H1 (cell line): ENCODE results near the gene SPDEF. TPM values are rescaled to one million over a fixed set of nuclear protein-coding genes. Genes with fewer than 3 reads are reported as not detected.

Experiments used
- CTCF ChIA-PET: fragments of 300-600 bp; sonication (Branson Sonifier 250); formaldehyde crosslinking; loops from one replicate; lab custom pipeline; 2021; ENCODE audit not compliant: partially characterized antibody; lab: Charles Lee
- POLR2A ChIA-PET: fragments of 300-600 bp; sonication (Branson Sonifier 250); formaldehyde crosslinking; loops from one replicate; lab custom pipeline; 2021; ENCODE audit warnings: inconsistent platforms; ENCODE audit not compliant: partially characterized antibody; lab: Charles Lee
- DNase-seq, 2 experiments: peaks; one replicate each; pipeline versions ENCODE4 v3.0.0 to v3.0.0-alpha.2; 2010 to 2022; ENCODE audit warnings: low spot score in 2 of 2, low read depth in 1 of 2, mixed read lengths in 1 of 2
- FAIRE-seq: peaks from 2 replicates; lab custom pipeline; 2011; peaks lifted over from hg19 to GRCh38; lab: Jason Lieb, UNC
- H2AFZ ChIP-seq: 2 replicates; pipeline ENCODE4 v1.8.1; 2012; ENCODE audit warnings: low read length, inconsistent platforms
- H2AK5ac ChIP-seq: 2 replicates; pipeline ENCODE4 v1.6.1; 2013; ENCODE audit warnings: low read depth, low read length
- H2BK120ac ChIP-seq: replicated peaks from 2 replicates; pipeline ENCODE3; 2013; ENCODE audit warnings: low read depth, low read length, inconsistent platforms
- H2BK12ac ChIP-seq: 2 replicates; pipeline ENCODE4 v1.6.1; 2013; ENCODE audit warnings: low read depth, low read length
- H2BK15ac ChIP-seq: 2 replicates; pipeline ENCODE4 v1.6.1; 2013; ENCODE audit warnings: low read length
- H2BK20ac ChIP-seq: 2 replicates; pipeline ENCODE4 v1.6.1; 2013; ENCODE audit warnings: low read length
- H2BK5ac ChIP-seq: 2 replicates; pipeline ENCODE4 v1.6.1; 2013; ENCODE audit warnings: low read depth, low read length
- H3K14ac ChIP-seq: 2 replicates; pipeline ENCODE4 v1.6.1; 2013; ENCODE audit warnings: inconsistent platforms; ENCODE audit not compliant: insufficient read length
- H3K18ac ChIP-seq: 2 replicates; pipeline ENCODE4 v1.6.1; 2013; ENCODE audit warnings: low read length; ENCODE audit errors: extremely low read depth
- H3K23ac ChIP-seq: 2 replicates; pipeline ENCODE4 v1.6.1; 2013; ENCODE audit warnings: inconsistent platforms; ENCODE audit not compliant: insufficient read length
- H3K23me2 ChIP-seq: 2 replicates; pipeline ENCODE4 v1.6.1; 2013; ENCODE audit warnings: low read depth, low read length
- H3K27ac ChIP-seq: 2 replicates; pipeline ENCODE4 v1.6.1; 2011; ENCODE audit warnings: low read depth, low read length, inconsistent platforms
- H3K27me3 ChIP-seq, 4 experiments: replicated peaks in 1 of 4; 1 replicate in 1 of 4; 2 replicates in 3 of 4; pipeline versions ENCODE4 v1.6.1 to v1.8.1; 2011 to 2013; ENCODE audit warnings: low read length in 3 of 4, mild to moderate bottlenecking in 3 of 4, inconsistent platforms in 2 of 4, mixed read lengths in 2 of 4, moderate library complexity in 1 of 4; ENCODE audit not compliant: control insufficient read depth in 3 of 4, insufficient read depth in 3 of 4; ENCODE audit errors: extremely low read depth in 1 of 4
- H3K36me3 ChIP-seq, 4 experiments: 2 replicates each; pipeline versions ENCODE4 v1.6.1 to v1.8.1; 2011 to 2013; ENCODE audit warnings: mild to moderate bottlenecking in 4 of 4, low read length in 3 of 4, moderate library complexity in 2 of 4, control low read depth in 1 of 4, inconsistent platforms in 1 of 4; ENCODE audit not compliant: insufficient read depth in 4 of 4, control insufficient read depth in 2 of 4
- H3K4ac ChIP-seq: replicated peaks from 2 replicates; pipeline ENCODE3; 2013; ENCODE audit warnings: low read length, low read depth, mixed read lengths, inconsistent platforms; ENCODE audit not compliant: insufficient read length
- H3K4me1 ChIP-seq, 4 experiments: replicated peaks in 1 of 4; 1 replicate in 1 of 4; 2 replicates in 3 of 4; pipeline versions ENCODE4 v1.6.1 to v1.8.1; 2011 to 2013; ENCODE audit warnings: low read length in 3 of 4, inconsistent platforms in 2 of 4, mixed read lengths in 1 of 4; ENCODE audit not compliant: insufficient read depth in 4 of 4, control insufficient read depth in 3 of 4
- H3K4me2 ChIP-seq, 2 experiments: 2 replicates each; pipeline versions ENCODE4 v1.6.1 to v1.8.1; 2011 to 2013; ENCODE audit warnings: low read depth in 2 of 2, low read length in 2 of 2, control low read depth in 1 of 2, inconsistent platforms in 1 of 2, mild to moderate bottlenecking in 1 of 2; ENCODE audit not compliant: insufficient read depth in 1 of 2
- H3K4me3 ChIP-seq, 4 experiments: fragments of 200-600, 300-600 bp in 1 of 4; sonication (generic), shearing (Covaris generic), sonication (Bioruptor Twin) in 1 of 4; 2 replicates each; pipeline versions ENCODE4 v1.5.1 to v1.8.1; 2011 to 2016; ENCODE audit warnings: low read length in 4 of 4, low read depth in 3 of 4, control low read depth in 2 of 4, inconsistent platforms in 2 of 4, mild to moderate bottlenecking in 2 of 4, mixed read lengths in 1 of 4, moderate library complexity in 1 of 4; ENCODE audit not compliant: insufficient read depth in 2 of 4; ENCODE audit errors: extremely low read depth in 1 of 4
- H3K56ac ChIP-seq: replicated peaks from 2 replicates; pipeline ENCODE3; 2013; ENCODE audit warnings: low read depth, mild to moderate bottlenecking, mixed read lengths, low read length, inconsistent platforms; ENCODE audit not compliant: insufficient read length
- H3K79me1 ChIP-seq: 2 replicates; pipeline ENCODE4 v1.6.1; 2013; ENCODE audit warnings: low read depth, low read length, control low read depth
- H3K79me2 ChIP-seq, 2 experiments: 2 replicates each; pipeline versions ENCODE4 v1.6.1 to v1.8.1; 2012 to 2013; ENCODE audit warnings: low read length in 2 of 2, mild to moderate bottlenecking in 2 of 2, inconsistent platforms in 1 of 2; ENCODE audit not compliant: insufficient read depth in 2 of 2, control insufficient read depth in 1 of 2
- H3K9ac ChIP-seq, 4 experiments: replicated peaks in 1 of 4; 1 replicate in 1 of 4; 2 replicates in 3 of 4; pipeline versions ENCODE4 v1.6.1 to v1.8.1; 2011 to 2013; ENCODE audit warnings: low read depth in 3 of 4, low read length in 3 of 4, control low read depth in 2 of 4, mild to moderate bottlenecking in 2 of 4, moderate library complexity in 2 of 4, inconsistent platforms in 1 of 4; ENCODE audit errors: extremely low read depth in 1 of 4
- H3K9me3 ChIP-seq, 2 experiments: 2 replicates each; pipeline versions ENCODE4 v1.6.1 to v1.8.1; 2012 to 2013; ENCODE audit warnings: mild to moderate bottlenecking in 2 of 2, moderate library complexity in 2 of 2, control low read depth in 1 of 2, inconsistent platforms in 1 of 2, low read depth in 1 of 2, low read length in 1 of 2, mixed read lengths in 1 of 2; ENCODE audit not compliant: insufficient read depth in 2 of 2
- H4K20me1 ChIP-seq, 2 experiments: replicated peaks in 1 of 2; 2 replicates each; pipeline versions ENCODE3 to v1.8.1; 2011 to 2013; ENCODE audit warnings: inconsistent platforms in 2 of 2, low read length in 2 of 2, mild to moderate bottlenecking in 1 of 2; ENCODE audit not compliant: insufficient read depth in 2 of 2, control insufficient read depth in 1 of 2
- H4K5ac ChIP-seq: 2 replicates; pipeline ENCODE4 v1.6.1; 2013; ENCODE audit warnings: low read length, low read depth, mixed read lengths, inconsistent platforms; ENCODE audit not compliant: insufficient read length
- H4K8ac ChIP-seq: 2 replicates; pipeline ENCODE4 v1.8.0; 2013; ENCODE audit warnings: mild to moderate bottlenecking, moderate library complexity, low read length, inconsistent platforms; ENCODE audit not compliant: insufficient read depth; ENCODE audit errors: extremely low read depth
- H4K91ac ChIP-seq: replicated peaks from 2 replicates; pipeline ENCODE3; 2013; ENCODE audit warnings: low read length, mixed read lengths, inconsistent platforms; ENCODE audit not compliant: insufficient read length
- BCL11A ChIP-seq, 2 experiments: IDR thresholded peaks; one replicate each; pipeline ENCODE4 v1.6.1; 2011; ENCODE audit warnings: low read depth in 2 of 2, low read length in 2 of 2, mild to moderate bottlenecking in 2 of 2
- CHD1 ChIP-seq: IDR thresholded peaks from 2 replicates; pipeline ENCODE4 v1.6.1; 2012; ENCODE audit warnings: low read depth, low read length, improper control_type of control experiment
- CHD2 ChIP-seq: IDR thresholded peaks from 2 replicates; pipeline ENCODE4 v1.6.1; 2012; ENCODE audit warnings: low read length, improper control_type of control experiment
- KDM5A ChIP-seq: fragments of 200-600 bp; IDR thresholded peaks from 2 replicates; pipeline ENCODE4 v1.7.1; 2012; ENCODE audit warnings: mild to moderate bottlenecking, low read length, inconsistent platforms, mixed read lengths
- MAX ChIP-seq: IDR thresholded peaks from 2 replicates; pipeline ENCODE4 v1.6.1; 2012; ENCODE audit warnings: inconsistent platforms
- SAP30 ChIP-seq: fragments of 300-600 bp; sonication (generic); IDR thresholded peaks from 2 replicates; pipeline ENCODE4 v1.7.1; 2012; ENCODE audit warnings: low read length, moderate library complexity, mild to moderate bottlenecking, inconsistent platforms; ENCODE audit not compliant: insufficient read depth, insufficient replicate concordance
- SIRT6 ChIP-seq: IDR thresholded peaks from one replicate; pipeline ENCODE4 v1.7.1; 2012; ENCODE audit warnings: low read length, inconsistent platforms
- SP2 ChIP-seq: IDR thresholded peaks from 2 replicates; pipeline ENCODE4 v1.6.1; 2012; ENCODE audit warnings: mild to moderate bottlenecking, low read length, inconsistent platforms
- TCF12 ChIP-seq: IDR thresholded peaks from 2 replicates; pipeline ENCODE4 v1.6.1; 2011; ENCODE audit warnings: low read depth, mild to moderate bottlenecking, low read length
- WGBS, 2 experiments: shearing (Covaris generic) in 1 of 2; methylation state at CpG; one replicate each; pipeline versions ENCODE4 v1.1.6 to v1.1.7; 2013 to 2015; ENCODE audit warnings: low lambda C conversion rate in 2 of 2, mixed read lengths in 2 of 2, inconsistent platforms in 1 of 2, low coverage in 1 of 2, missing lambda C conversion rate in 1 of 2; ENCODE audit not compliant: insufficient replicate concordance in 2 of 2, insufficient coverage in 1 of 2, insufficient read length in 1 of 2; ENCODE audit errors: extremely low coverage in 1 of 2, missing lambda C conversion rate in 1 of 2; 5-methylcytosine and 5-hydroxymethylcytosine counted together
- polyA plus RNA-seq, 7 experiments: library from polyadenylated mRNA; depleted of rRNA in 3 of 7; stranded (reverse) in 5 of 7; unstranded in 2 of 7; fragments of >200 nt in 5 of 7; fragments of 200-250 nt in 2 of 7; gene quantifications; 1 replicate in 5 of 7; 2 replicates in 1 of 7; 4 replicates in 1 of 7; pipeline versions ENCODE4 v1.2.1 to v1.2.3, GENCODE V29; 2011 to 2013; ENCODE audit warnings: missing spikeins in 2 of 7, mixed read lengths in 2 of 7
- total RNA-seq: library from RNA; stranded (reverse); fragmentation: NEBNext Ultra II Directional; extraction: Animal tissue kit (Norgen Biotek cat#: 25700); gene quantifications from 2 replicates; pipeline ENCODE4 v1.2.1, GENCODE V29; 2021

SPDEF gene
- total and polyA plus RNA-seq, 2 of the 8 experiments (the other 6 are each of a cell fraction or from before 2014, with no cell fraction given): 0.15 to 0.30 TPM

- Histone ChIP-seq H3K23me2 (no peaks in the 10 kb centered on the region), H3K27me3 (no peaks in the 10 kb centered on the region), H2BK20ac (no peak overlapping the region), H4K91ac (no peak overlapping the region), H3K27ac (no peak overlapping the region), H2BK120ac (no peak overlapping the region), H3K79me1 (no peaks in the 10 kb centered on the region), H3K9ac (no peak overlapping the region), H2AFZ (no peak overlapping the region), H3K4me2 (no peak overlapping the region), H3K36me3 (no peaks in the 10 kb centered on the region), H3K23ac (no peak overlapping the region), H3K14ac (no peak overlapping the region), H4K5ac (no peak overlapping the region), H3K79me2 (no peaks in the 10 kb centered on the region), H4K20me1 (peaks cover 0 to 1% of the 10 kb centered on the region in 2 experiments), H2BK5ac (no peak overlapping the region), H3K9me3 (no peaks in the 10 kb centered on the region), H2BK12ac (no peak overlapping the region), H3K56ac (no peak overlapping the region), H2BK15ac (no peak overlapping the region), H3K4me3 (no peak overlapping the region), H4K8ac (no peak overlapping the region), H2AK5ac (no peak overlapping the region), H3K4ac (no peak overlapping the region), H3K4me1 (peaks cover 0 to 4% (median 0%) of the 10 kb centered on the region in 4 experiments; a peak in 1 of 7 replicates), H3K18ac (no peak overlapping the region)
- CTCF ChIA-PET: interaction anchor here (0.6 to 1.1 kb wide), 5 partner anchors 30 to 386 kb away, joined by 3 to 5 read pairs (median 4); no protein-coding TSS in a partner anchor
- DNase-seq (no peak), FAIRE-seq (no peak)
- POLR2A ChIA-PET: interaction anchor here (1.0 to 1.8 kb wide), 2 partner anchors 19 to 22 kb away, joined by 3 to 4 read pairs; no protein-coding TSS in a partner anchor
- WGBS, 2 experiments: 81% methylated on average over 5 of the region's 10 CpGs; no CpG with 5 or more reads in 1 of the 2 experiments
- TF ChIP-seq BCL11A (IDR thresholded peaks at IDR 0.05; ENCODE audit: low read depth in 2 of 2, low read length in 2 of 2) (no peak), CHD1 (no peak), CHD2 (no peak), KDM5A (no peak), TCF12 (no peak), SAP30 (no peak), SIRT6 (no peak), SP2 (no peak), MAX (no peak)
Observed at GRCh38 chr6:34553750-34554149, 2.4 kb downstream of the SPDEF start.
